Measurements from ENCODE around the gene ST3GAL2. TPM values are rescaled to one million over a fixed set of nuclear protein-coding genes. Genes with fewer than 3 reads are reported as not detected.
A peak's percentile ranks its signal among the peaks of the same experiment; 100 is the strongest.

ST3GAL2 gene
- total RNA-seq, 1 donor from 2014 or later = 134 TPM

- H3K27ac Mint-ChIP-seq (ENCODE audit: unreplicated experiment) = peak overlapping the region; percentile 96
- H3K9me3 Mint-ChIP-seq (ENCODE audit: unreplicated experiment) = peaks cover 18% of the 10 kb centered on the region
- H3K36me3 Mint-ChIP-seq (ENCODE audit: unreplicated experiment) = peaks cover 3% of the 10 kb centered on the region
- DNase-seq = peak; percentile 50
- peaks cover 28% of the 10 kb centered on the region for H3K4me1 Mint-ChIP-seq (ENCODE audit: low read depth, unreplicated experiment)
- H3K27me3 Mint-ChIP-seq (ENCODE audit: unreplicated experiment) = peaks cover 14% of the 10 kb centered on the region
- TF ChIP-seq CTCF (IDR thresholded peaks at IDR 0.05; ENCODE audit: partially characterized antibody, unreplicated experiment) = no peak
- peak overlapping the region; percentile 98 for H3K4me3 Mint-ChIP-seq (ENCODE audit: unreplicated experiment)
Observed at GRCh38 chr16:70438585-70438968, 323 bp downstream of the ST3GAL2 start.

GRCh38 chr16:70437582-70438557 is 1.0 kb downstream of the ST3GAL2 start:
- peaks cover 21% of the 10 kb centered on the region for H3K27me3 Mint-ChIP-seq (ENCODE audit: unreplicated experiment)
- peaks cover 35% of the 10 kb centered on the region for H3K4me1 Mint-ChIP-seq (ENCODE audit: low read depth, unreplicated experiment)

GRCh38 chr16:70437017-70437581 is 1.8 kb downstream of the ST3GAL2 start:
- peak overlapping the region; percentile 98 for H3K4me3 Mint-ChIP-seq (ENCODE audit: unreplicated experiment)
- H3K27me3 Mint-ChIP-seq (ENCODE audit: unreplicated experiment) = peaks cover 22% of the 10 kb centered on the region
- no peak for TF ChIP-seq CTCF (IDR thresholded peaks at IDR 0.05; ENCODE audit: partially characterized antibody, unreplicated experiment)
- peaks cover 18% of the 10 kb centered on the region for H3K9me3 Mint-ChIP-seq (ENCODE audit: unreplicated experiment)
- peak; percentile 69 for DNase-seq
- peaks cover 41% of the 10 kb centered on the region for H3K4me1 Mint-ChIP-seq (ENCODE audit: low read depth, unreplicated experiment)
- peaks cover 3% of the 10 kb centered on the region for H3K36me3 Mint-ChIP-seq (ENCODE audit: unreplicated experiment)
- H3K27ac Mint-ChIP-seq (ENCODE audit: unreplicated experiment) = peak overlapping the region; percentile 96

More at GRCh38 chr16:70437582-70438557, 1.0 kb downstream of the ST3GAL2 start:
- H3K36me3 Mint-ChIP-seq (ENCODE audit: unreplicated experiment) = peaks cover 3% of the 10 kb centered on the region
- no peak for DNase-seq
- TF ChIP-seq CTCF (IDR thresholded peaks at IDR 0.05; ENCODE audit: partially characterized antibody, unreplicated experiment) = no peak
- peaks cover 18% of the 10 kb centered on the region for H3K9me3 Mint-ChIP-seq (ENCODE audit: unreplicated experiment)
- peak overlapping the region; percentile 96 for H3K27ac Mint-ChIP-seq (ENCODE audit: unreplicated experiment)
- H3K4me3 Mint-ChIP-seq (ENCODE audit: unreplicated experiment) = peak overlapping the region; percentile 98

- H3K9me3 Mint-ChIP-seq (ENCODE audit: unreplicated experiment) = peaks cover 14% of the 10 kb centered on the region
- TF ChIP-seq CTCF (IDR thresholded peaks at IDR 0.05; ENCODE audit: partially characterized antibody, unreplicated experiment) = no peak
- H3K4me1 Mint-ChIP-seq (ENCODE audit: low read depth, unreplicated experiment) = peaks cover 52% of the 10 kb centered on the region
- DNase-seq = no peak
- no peak overlapping the region for H3K27ac Mint-ChIP-seq (ENCODE audit: unreplicated experiment)
- H3K36me3 Mint-ChIP-seq (ENCODE audit: unreplicated experiment) = peaks cover 3% of the 10 kb centered on the region
- H3K27me3 Mint-ChIP-seq (ENCODE audit: unreplicated experiment) = peaks cover 21% of the 10 kb centered on the region
- H3K4me3 Mint-ChIP-seq (ENCODE audit: unreplicated experiment) = peak overlapping the region; percentile 84
Observed at GRCh38 chr16:70434484-70435260, 4.2 kb downstream of the ST3GAL2 start.

All from glutamatergic neuron (in vitro differentiated cells).